B cell (primary cell): ENCODE measurements around the gene CCDC138.

Source experiments
- EZH2 ChIP-seq: IDR thresholded peaks from 2 replicates; pipeline ENCODE4 v1.6.1; 2012; ENCODE audit warnings: borderline replicate concordance, low read depth, mild to moderate bottlenecking, moderate library complexity, low read length; ENCODE audit not compliant: insufficient read depth, poor library complexity, severe bottlenecking
- TF ChIP-seq, protein P1 (sequence below): fragments of 200-600 bp; IDR thresholded peaks from one replicate; pipeline ENCODE4 v1.8.0; 2022; ENCODE audit warnings: antibody characterized with exemption, mild to moderate bottlenecking

DNA sequence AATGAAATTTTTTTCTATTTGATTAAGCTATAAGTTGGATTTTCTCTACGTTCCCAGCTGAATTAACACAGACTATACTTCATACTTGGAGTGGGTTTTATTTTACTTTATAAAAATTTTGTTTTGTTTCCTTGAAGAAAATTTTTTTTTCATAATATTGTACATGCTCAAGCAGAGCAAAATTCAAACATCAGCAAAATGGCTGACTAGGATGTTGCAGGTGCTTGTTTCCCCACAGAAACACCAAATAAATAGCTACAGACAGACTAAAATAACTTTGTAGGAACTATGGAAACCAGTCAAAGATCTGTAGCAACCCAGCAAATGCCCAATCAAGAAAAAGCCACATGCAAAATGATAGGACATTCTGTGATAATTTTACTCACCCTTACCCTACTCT lies 82.3 kb downstream of the CCDC138 start:
- TF ChIP-seq, protein P1, sequence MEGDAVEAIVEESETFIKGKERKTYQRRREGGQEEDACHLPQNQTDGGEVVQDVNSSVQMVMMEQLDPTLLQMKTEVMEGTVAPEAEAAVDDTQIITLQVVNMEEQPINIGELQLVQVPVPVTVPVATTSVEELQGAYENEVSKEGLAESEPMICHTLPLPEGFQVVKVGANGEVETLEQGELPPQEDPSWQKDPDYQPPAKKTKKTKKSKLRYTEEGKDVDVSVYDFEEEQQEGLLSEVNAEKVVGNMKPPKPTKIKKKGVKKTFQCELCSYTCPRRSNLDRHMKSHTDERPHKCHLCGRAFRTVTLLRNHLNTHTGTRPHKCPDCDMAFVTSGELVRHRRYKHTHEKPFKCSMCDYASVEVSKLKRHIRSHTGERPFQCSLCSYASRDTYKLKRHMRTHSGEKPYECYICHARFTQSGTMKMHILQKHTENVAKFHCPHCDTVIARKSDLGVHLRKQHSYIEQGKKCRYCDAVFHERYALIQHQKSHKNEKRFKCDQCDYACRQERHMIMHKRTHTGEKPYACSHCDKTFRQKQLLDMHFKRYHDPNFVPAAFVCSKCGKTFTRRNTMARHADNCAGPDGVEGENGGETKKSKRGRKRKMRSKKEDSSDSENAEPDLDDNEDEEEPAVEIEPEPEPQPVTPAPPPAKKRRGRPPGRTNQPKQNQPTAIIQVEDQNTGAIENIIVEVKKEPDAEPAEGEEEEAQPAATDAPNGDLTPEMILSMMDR: no peak
- no peak for TF ChIP-seq EZH2
